HG03378 (cell line): ENCODE data around the gene TSPAN5.

Experiments used
- ATAC-seq: cut with Tn5 transposase; IDR thresholded peaks from one replicate; pipeline ENCODE4 v1.9.1; 2021; ENCODE audit warnings: mild to moderate bottlenecking, moderate library complexity; ENCODE audit not compliant: unreplicated experiment

Gene TSPAN5

GRCh38 chr4:98673978-98674377 is 15.6 kb upstream of the TSPAN5 start:
- no peak for ATAC-seq

- no peak for ATAC-seq
Observed at GRCh38 chr4:98673288-98673644, 14.9 kb upstream of the TSPAN5 start.

- ATAC-seq: no peak
Observed at GRCh38 chr4:98672583-98673287, 14.3 kb upstream of the TSPAN5 start.

GRCh38 chr4:98671131-98671530 is 12.7 kb upstream of the TSPAN5 start:
- ATAC-seq: no peak

GRCh38 chr4:98670186-98670585 is 11.8 kb upstream of the TSPAN5 start:
- ATAC-seq: no peak

GRCh38 chr4:98669577-98669976 is 11.2 kb upstream of the TSPAN5 start:
- no peak for ATAC-seq

- ATAC-seq: no peak
Observed at GRCh38 chr4:98664959-98665358, 6.5 kb upstream of the TSPAN5 start.

GRCh38 chr4:98663226-98664006 is 5.0 kb upstream of the TSPAN5 start:
- peak; percentile 88 for ATAC-seq

GRCh38 chr4:98662626-98663225 is 4.3 kb upstream of the TSPAN5 start:
- no peak for ATAC-seq

GRCh38 chr4:98662055-98662453 is 3.6 kb upstream of the TSPAN5 start:
- no peak for ATAC-seq

GRCh38 chr4:98661371-98662054 is 3.1 kb upstream of the TSPAN5 start:
- no peak for ATAC-seq

- ATAC-seq: no peak
Observed at GRCh38 chr4:98659741-98660462, 1.5 kb upstream of the TSPAN5 start.

- ATAC-seq: no peak
Observed at GRCh38 chr4:98659106-98659592, 738 bp upstream of the TSPAN5 start.

- ATAC-seq: peak; percentile 8
Observed at GRCh38 chr4:98657531-98658286, 702 bp downstream of the TSPAN5 start.

GRCh38 chr4:98656886-98657285 is 1.5 kb downstream of the TSPAN5 start:
- no peak for ATAC-seq

GRCh38 chr4:98656443-98656842 is 2.0 kb downstream of the TSPAN5 start:
- no peak for ATAC-seq

GRCh38 chr4:98653890-98654867 is 4.2 kb downstream of the TSPAN5 start:
- no peak for ATAC-seq

- no peak for ATAC-seq
Observed at GRCh38 chr4:98652996-98653395, 5.4 kb downstream of the TSPAN5 start.

- no peak for ATAC-seq
Observed at GRCh38 chr4:98648602-98649001, 9.8 kb downstream of the TSPAN5 start.
